BJ (cell line): ENCODE results near the gene SAP30L. TPM values are rescaled to one million over a fixed set of nuclear protein-coding genes. Genes with fewer than 3 reads are reported as not detected.

Source experiments
- CTCF ChIA-PET: fragments of 350-600 bp; formaldehyde crosslinking; extraction: SDS; loops from one replicate; lab custom pipeline; 2021; ENCODE audit warnings: antibody characterized with exemption, inconsistent platforms; lab: Yijun Ruan, JAX
- POLR2A ChIA-PET: fragments of 300-600 bp; sonication (Branson Sonifier 250); formaldehyde crosslinking; extraction: SDS; loops from one replicate; lab custom pipeline; 2021; ENCODE audit warnings: antibody characterized with exemption; lab: Charles Lee
- DNase-seq: peaks from one replicate; pipeline ENCODE4 v3.0.0-alpha.2; 2011; ENCODE audit warnings: low read depth
- H3K27me3 ChIP-seq: 2 replicates; pipeline ENCODE4 v1.6.0; 2011; ENCODE audit warnings: low read length; ENCODE audit not compliant: control insufficient read depth, insufficient read depth
- H3K36me3 ChIP-seq: 2 replicates; pipeline ENCODE4 v1.5.1; 2011; ENCODE audit warnings: low read length; ENCODE audit not compliant: control insufficient read depth, insufficient read depth
- H3K4me3 ChIP-seq: 2 replicates; pipeline ENCODE4 v1.5.1; 2011; ENCODE audit warnings: low read depth, mild to moderate bottlenecking, control low read depth, low read length
- polyA plus RNA-seq: library from polyadenylated mRNA; depleted of rRNA; stranded (reverse); fragments of >200 nt; gene quantifications from 2 replicates; pipeline ENCODE4 v1.2.3, GENCODE V29; 2011
- TF ChIP-seq, protein P1 (sequence below): IDR thresholded peaks from 2 replicates; pipeline ENCODE4 v1.5.1; 2011; ENCODE audit warnings: low read depth, mild to moderate bottlenecking, control low read depth, inconsistent platforms, low read length, moderate library complexity; ENCODE audit not compliant: insufficient read depth

Gene SAP30L
- polyA plus RNA-seq, 1 experiment: 26.3 TPM

- DNase-seq: no peak
- H3K36me3 ChIP-seq: peaks cover 5% of the 10 kb centered on the region
- peak overlapping the region; percentile 92 for H3K4me3 ChIP-seq
- H3K27me3 ChIP-seq: no peaks in the 10 kb centered on the region
- POLR2A ChIA-PET: interaction anchor here (0.6 to 0.8 kb wide), 2 partner anchors 9 to 28 kb away, joined by 3 read pairs; no protein-coding TSS in a partner anchor
- CTCF ChIA-PET: interaction anchor here (1.7 kb wide), 1 partner anchor 374 kb away, joined by 5 read pairs; no protein-coding TSS in a partner anchor
- TF ChIP-seq, protein P1, sequence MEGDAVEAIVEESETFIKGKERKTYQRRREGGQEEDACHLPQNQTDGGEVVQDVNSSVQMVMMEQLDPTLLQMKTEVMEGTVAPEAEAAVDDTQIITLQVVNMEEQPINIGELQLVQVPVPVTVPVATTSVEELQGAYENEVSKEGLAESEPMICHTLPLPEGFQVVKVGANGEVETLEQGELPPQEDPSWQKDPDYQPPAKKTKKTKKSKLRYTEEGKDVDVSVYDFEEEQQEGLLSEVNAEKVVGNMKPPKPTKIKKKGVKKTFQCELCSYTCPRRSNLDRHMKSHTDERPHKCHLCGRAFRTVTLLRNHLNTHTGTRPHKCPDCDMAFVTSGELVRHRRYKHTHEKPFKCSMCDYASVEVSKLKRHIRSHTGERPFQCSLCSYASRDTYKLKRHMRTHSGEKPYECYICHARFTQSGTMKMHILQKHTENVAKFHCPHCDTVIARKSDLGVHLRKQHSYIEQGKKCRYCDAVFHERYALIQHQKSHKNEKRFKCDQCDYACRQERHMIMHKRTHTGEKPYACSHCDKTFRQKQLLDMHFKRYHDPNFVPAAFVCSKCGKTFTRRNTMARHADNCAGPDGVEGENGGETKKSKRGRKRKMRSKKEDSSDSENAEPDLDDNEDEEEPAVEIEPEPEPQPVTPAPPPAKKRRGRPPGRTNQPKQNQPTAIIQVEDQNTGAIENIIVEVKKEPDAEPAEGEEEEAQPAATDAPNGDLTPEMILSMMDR: no peak
These were observed 645 bp downstream of the SAP30L start for GRCh38 chr5:154446195-154447088.

DNA sequence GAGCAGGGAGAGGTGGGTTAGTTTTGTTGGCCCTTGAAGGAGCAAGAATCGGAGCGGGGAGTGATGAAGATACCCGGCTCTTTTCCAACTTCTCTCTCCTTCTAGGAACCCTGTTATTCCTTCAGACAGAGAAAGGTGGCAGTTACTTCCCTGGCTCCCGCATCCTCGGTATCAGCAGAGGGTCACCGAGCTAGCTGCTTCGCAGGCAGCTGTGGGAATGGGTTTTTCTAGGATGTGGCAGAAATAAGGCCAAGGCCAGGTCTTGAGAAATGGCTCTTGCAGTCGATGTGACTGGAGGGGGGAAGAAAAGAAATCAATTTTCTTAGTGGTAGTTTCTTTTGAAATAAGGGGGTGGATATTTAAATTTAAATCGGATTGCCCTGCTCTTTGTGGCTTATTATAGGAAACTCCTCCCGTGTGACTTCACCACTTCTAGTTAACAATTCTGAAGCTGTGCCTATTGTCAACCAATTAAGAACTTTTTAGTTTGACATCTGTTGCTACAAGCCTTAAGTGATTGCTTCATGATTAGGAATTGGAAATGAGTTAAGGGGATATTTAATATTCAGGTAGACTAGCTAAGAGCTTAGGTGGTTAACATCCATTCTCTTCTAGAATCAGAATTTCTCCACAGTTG lies 1.4 kb downstream of the SAP30L start:
- peaks cover 5% of the 10 kb centered on the region for H3K36me3 ChIP-seq
- H3K27me3 ChIP-seq: no peaks in the 10 kb centered on the region
- H3K4me3 ChIP-seq: peak overlapping the region; percentile 92
- CTCF ChIA-PET: interaction anchor here (0.9 to 1.7 kb wide), 2 partner anchors 20 to 375 kb away, joined by 3 to 5 read pairs; no protein-coding TSS in a partner anchor
- TF ChIP-seq, protein P1: no peak
- DNase-seq: no peak
- POLR2A ChIA-PET: interaction anchor here (0.8 kb wide), 1 partner anchor 10 kb away, joined by 3 read pairs; no protein-coding TSS in a partner anchor

DNA sequence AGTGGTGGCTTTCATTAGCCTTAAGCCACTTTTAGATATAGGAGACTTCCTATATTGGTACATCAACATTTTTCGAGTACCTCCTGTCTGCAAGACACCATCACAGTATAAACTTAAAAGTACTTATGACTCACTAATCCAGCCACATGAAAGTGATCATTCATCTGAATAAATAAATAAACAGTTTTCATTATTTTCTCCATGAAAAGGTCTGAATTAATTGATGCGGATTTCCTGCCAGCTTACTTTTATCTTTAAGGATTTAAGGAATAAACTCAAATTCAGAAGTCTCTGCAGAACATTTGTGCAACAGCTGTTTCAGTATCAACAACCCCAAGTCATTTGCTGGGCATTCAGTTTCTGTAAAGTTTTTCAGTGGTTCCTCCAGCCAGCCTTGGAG lies 4.0 kb downstream of the SAP30L start:
- H3K4me3 ChIP-seq: no peak overlapping the region
- CTCF ChIA-PET: interaction anchor here (0.9 to 3.3 kb wide), 5 partner anchors 17 to 378 kb away, joined by 3 to 13 read pairs (median 4); no protein-coding TSS in a partner anchor
- TF ChIP-seq, protein P1: no peak
- DNase-seq: no peak
- no peaks in the 10 kb centered on the region for H3K27me3 ChIP-seq
- POLR2A ChIA-PET: no interaction called here
- peaks cover 13% of the 10 kb centered on the region for H3K36me3 ChIP-seq

- ChIA-PET POLR2A (interaction anchor here (0.7 kb wide), 1 partner anchor 405 kb away, joined by 12 read pairs; no protein-coding TSS in a partner anchor), CTCF (interaction anchor here (0.7 to 1.1 kb wide), 2 partner anchors 15 to 478 kb away, joined by 3 to 4 read pairs; no protein-coding TSS in a partner anchor)
- DNase-seq: no peak
- peaks cover 22% of the 10 kb centered on the region for H3K36me3 ChIP-seq
- TF ChIP-seq, protein P1: no peak
- H3K27me3 ChIP-seq: no peaks in the 10 kb centered on the region
- no peak overlapping the region for H3K4me3 ChIP-seq
These were observed 6.2 kb downstream of the SAP30L start for GRCh38 chr5:154451957-154452356.
